Ishikawa (cell line): ENCODE results near the gene ATG14.

Source experiments
- CEBPB ChIP-seq: IDR thresholded peaks from 2 replicates; pipeline ENCODE4 v1.6.1; 2012
- CREB1 ChIP-seq: IDR thresholded peaks from 2 replicates; pipeline ENCODE4 v1.6.1; 2012; ENCODE audit warnings: low read depth
- EGR1 ChIP-seq: IDR thresholded peaks from 2 replicates; pipeline ENCODE4 v1.6.1; 2012
- EP300 ChIP-seq: IDR thresholded peaks from 2 replicates; pipeline ENCODE4 v1.6.1; 2012; ENCODE audit warnings: borderline replicate concordance
- FOXM1 ChIP-seq: IDR thresholded peaks from 2 replicates; pipeline ENCODE4 v1.6.1; 2012; ENCODE audit warnings: low read depth, borderline replicate concordance
- MAX ChIP-seq: IDR thresholded peaks from 2 replicates; pipeline ENCODE4 v1.6.1; 2012
- NFIC ChIP-seq: IDR thresholded peaks from 2 replicates; pipeline ENCODE4 v1.6.1; 2012
- RAD21 ChIP-seq: IDR thresholded peaks from 2 replicates; pipeline ENCODE4 v1.6.1; 2012; ENCODE audit warnings: low read depth
- REST ChIP-seq: IDR thresholded peaks from 2 replicates; pipeline ENCODE4 v1.6.1; 2012; ENCODE audit warnings: low read depth, mild to moderate bottlenecking
- TAF1 ChIP-seq: IDR thresholded peaks from 2 replicates; pipeline ENCODE4 v1.6.1; 2012; ENCODE audit warnings: low read depth, mild to moderate bottlenecking
- TCF12 ChIP-seq: IDR thresholded peaks from 2 replicates; pipeline ENCODE4 v1.6.1; 2012; ENCODE audit warnings: low read depth
- TEAD4 ChIP-seq: IDR thresholded peaks from 2 replicates; pipeline ENCODE4 v1.6.1; 2012
- YY1 ChIP-seq: IDR thresholded peaks from 2 replicates; pipeline ENCODE4 v1.6.1; 2012; ENCODE audit warnings: low read depth
- ZBTB7A ChIP-seq: IDR thresholded peaks from 2 replicates; pipeline ENCODE4 v1.6.1; 2012; ENCODE audit warnings: low read depth
- TF ChIP-seq, protein P1 (sequence below): IDR thresholded peaks from 2 replicates; pipeline ENCODE4 v1.6.1; 2012

ATG14 gene

DNA sequence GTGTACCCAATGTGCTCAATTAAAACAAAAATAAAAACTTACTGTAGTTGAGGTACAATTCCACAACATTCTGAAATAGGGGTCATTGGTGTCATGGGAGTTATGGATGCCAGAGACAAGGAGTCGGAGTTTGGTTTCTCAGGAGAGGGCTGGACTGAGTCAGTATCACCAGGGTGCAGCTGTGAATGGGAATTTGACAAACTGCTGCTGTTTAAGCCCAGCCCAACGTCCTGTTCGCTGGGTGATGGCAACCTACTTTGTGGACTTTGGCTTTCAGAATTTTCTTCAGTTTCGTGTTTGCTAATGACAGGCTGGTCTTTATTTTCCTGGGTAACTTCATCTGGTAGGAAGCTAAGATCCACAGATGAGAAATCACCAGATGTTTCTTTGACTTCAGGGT is 24.9 kb upstream of the ATG14 start:
- TF ChIP-seq REST: no peak
- TF ChIP-seq CREB1: no peak
- TF ChIP-seq EGR1: no peak
- no peak for TF ChIP-seq ZBTB7A
- TF ChIP-seq EP300: no peak
- TF ChIP-seq FOXM1: no peak
- no peak for TF ChIP-seq NFIC
- TF ChIP-seq TCF12: no peak
- no peak for TF ChIP-seq TEAD4

DNA sequence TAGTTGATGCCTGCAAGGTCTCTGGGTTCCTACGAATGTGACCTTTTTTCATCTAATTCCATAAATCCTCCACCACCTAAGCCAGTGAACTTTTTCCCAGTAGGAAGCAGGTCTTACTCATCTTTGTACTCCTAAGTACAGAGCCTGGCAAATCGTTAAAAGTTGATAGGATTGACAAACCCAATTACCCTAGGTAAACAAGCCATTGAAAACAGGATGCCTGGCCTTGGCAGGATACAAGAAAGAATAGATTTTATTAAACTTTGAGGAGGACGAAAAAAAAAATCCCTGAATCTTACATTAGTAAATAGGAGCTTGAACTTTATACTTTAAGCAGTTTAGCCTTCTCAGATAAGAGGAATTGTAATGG is 23.2 kb upstream of the ATG14 start:
- no peak for TF ChIP-seq YY1
- TF ChIP-seq MAX: no peak
- TF ChIP-seq REST: no peak
- TF ChIP-seq EGR1: no peak
- no peak for TF ChIP-seq TAF1
- TF ChIP-seq FOXM1: no peak
- no peak for TF ChIP-seq ZBTB7A
- no peak for TF ChIP-seq TEAD4
- no peak for TF ChIP-seq CREB1
- TF ChIP-seq EP300: no peak
- no peak for TF ChIP-seq NFIC
- no peak for TF ChIP-seq TCF12
- TF ChIP-seq CEBPB: no peak
- TF ChIP-seq, protein P1, sequence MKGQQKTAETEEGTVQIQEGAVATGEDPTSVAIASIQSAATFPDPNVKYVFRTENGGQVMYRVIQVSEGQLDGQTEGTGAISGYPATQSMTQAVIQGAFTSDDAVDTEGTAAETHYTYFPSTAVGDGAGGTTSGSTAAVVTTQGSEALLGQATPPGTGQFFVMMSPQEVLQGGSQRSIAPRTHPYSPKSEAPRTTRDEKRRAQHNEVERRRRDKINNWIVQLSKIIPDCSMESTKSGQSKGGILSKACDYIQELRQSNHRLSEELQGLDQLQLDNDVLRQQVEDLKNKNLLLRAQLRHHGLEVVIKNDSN: no peak
- no peak for TF ChIP-seq RAD21

- TF ChIP-seq REST (no peak), CREB1 (no peak), MAX (no peak), EP300 (no peak), FOXM1 (no peak), NFIC (no peak), TCF12 (no peak), TAF1 (no peak), ZBTB7A (no peak)
Observed at GRCh38 chr14:55433880-55434804, 22.5 kb upstream of the ATG14 start.

DNA sequence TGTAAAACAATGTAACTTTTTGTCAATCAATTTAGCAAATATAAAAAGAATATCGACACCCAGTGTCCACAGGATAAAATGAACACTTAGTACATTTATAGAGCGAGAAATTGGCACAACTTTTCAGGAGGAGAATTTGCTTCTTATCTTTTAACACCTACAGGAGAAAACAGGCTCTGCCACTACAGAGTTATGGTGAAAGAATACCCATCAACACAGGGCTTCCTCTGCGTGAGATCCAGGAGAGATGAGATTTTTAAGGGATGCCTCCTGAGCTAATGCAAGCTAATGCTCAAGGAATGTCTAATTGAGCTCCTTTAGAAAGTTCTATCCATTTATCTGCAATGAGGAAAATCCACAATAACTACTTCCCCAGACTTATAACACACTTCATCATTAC is 21.0 kb upstream of the ATG14 start:
- TF ChIP-seq, protein P1: no peak
- TF ChIP-seq ZBTB7A (no peak), CREB1 (no peak), TAF1 (no peak), CEBPB (no peak), NFIC (no peak), REST (no peak), TEAD4 (no peak), TCF12 (no peak), EGR1 (no peak), MAX (no peak)
